ENCODE measurements around the gene TOB2.

DNA sequence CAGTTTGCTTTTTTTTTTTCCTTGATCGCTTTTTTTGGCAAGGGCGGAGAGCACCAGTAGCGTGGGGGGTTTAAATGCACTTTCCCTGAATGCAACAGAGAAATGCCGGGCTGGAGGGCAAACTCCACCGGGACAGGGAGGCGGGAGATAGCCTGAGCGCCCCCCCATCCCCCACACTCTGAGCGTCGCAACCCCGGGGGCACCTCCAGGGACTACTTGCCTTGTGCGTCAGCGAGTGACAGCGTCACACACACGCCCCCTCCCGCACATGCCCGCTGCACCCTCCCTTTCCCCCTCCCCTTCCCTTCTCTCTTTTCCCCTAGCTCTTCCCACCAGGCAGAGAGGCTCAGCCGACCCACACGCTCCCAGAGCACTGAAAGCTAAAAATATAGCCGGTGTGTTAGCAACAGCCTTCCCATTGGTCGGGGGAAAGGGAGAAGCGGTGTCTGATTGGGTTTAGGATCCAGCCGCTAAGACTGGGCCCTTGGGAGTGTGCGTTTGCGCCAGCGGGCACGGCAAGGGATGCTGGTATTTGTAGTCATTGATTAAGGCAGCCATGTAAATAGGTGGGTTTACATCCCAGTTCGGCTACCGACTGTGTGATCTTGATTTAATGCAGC is 1.7 kb upstream of the TOB2 start:
- TF ChIP-seq, protein P1, sequence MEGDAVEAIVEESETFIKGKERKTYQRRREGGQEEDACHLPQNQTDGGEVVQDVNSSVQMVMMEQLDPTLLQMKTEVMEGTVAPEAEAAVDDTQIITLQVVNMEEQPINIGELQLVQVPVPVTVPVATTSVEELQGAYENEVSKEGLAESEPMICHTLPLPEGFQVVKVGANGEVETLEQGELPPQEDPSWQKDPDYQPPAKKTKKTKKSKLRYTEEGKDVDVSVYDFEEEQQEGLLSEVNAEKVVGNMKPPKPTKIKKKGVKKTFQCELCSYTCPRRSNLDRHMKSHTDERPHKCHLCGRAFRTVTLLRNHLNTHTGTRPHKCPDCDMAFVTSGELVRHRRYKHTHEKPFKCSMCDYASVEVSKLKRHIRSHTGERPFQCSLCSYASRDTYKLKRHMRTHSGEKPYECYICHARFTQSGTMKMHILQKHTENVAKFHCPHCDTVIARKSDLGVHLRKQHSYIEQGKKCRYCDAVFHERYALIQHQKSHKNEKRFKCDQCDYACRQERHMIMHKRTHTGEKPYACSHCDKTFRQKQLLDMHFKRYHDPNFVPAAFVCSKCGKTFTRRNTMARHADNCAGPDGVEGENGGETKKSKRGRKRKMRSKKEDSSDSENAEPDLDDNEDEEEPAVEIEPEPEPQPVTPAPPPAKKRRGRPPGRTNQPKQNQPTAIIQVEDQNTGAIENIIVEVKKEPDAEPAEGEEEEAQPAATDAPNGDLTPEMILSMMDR (IDR thresholded peaks at IDR 0.05): no peak
- peak in 1 of 2 donors; percentile 49 for TF ChIP-seq POLR2A (IDR thresholded peaks at IDR 0.05)
